Measurements from ENCODE around the gene LMO3. TPM values are rescaled to one million over a fixed set of nuclear protein-coding genes. Genes with fewer than 3 reads are reported as not detected.
A peak's percentile ranks its signal among the peaks of the same experiment; 100 is the strongest.

The LMO3 gene
- total RNA-seq, 2 donors from 2014 or later = 45.4 to 49.5 TPM

DNA sequence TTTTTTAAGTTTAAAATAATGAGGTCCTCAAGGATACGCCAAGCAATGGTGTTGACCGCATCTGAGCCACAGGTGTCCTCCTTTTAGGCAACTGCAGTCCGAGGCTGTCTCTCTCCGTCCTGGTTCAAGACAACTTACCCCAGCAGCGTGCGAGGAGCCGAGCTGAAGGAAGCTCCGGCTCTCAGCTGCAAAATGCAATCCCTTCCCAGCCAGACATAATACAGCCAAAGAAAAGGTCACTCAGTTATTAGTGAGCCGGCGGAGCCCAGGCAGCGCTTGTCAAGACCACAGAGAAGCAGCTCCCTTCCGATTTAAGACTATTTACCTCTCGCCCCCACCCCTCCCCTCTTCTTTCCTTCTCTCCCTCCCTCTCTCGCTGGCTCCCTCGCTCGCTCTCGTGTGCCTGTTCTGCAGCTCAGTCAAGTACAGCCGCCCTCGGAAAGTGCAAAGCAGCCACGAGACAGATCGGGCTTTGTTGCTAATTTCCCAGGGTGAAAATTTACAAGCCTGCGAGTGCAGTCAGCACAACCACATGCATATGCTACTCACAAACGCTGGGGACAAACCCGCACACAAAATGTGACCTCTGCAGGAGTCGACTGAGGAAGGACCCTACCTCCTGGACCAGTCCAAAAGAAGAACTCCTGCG, 363 bp upstream of the LMO3 start:
- Histone ChIP-seq H3K4me1 (ENCODE audit: control insufficient read depth in 1 of 2, low read depth in 2 of 2) (peaks cover 0 to 35% of the 10 kb centered on the region in 2 donors), H3K27ac (peak overlapping the region; percentile 85 to 88), H3K27me3 (replicated peaks; ENCODE audit: insufficient read depth) (no peaks in the 10 kb centered on the region), H3K36me3 (no peaks in the 10 kb centered on the region), H3K9me3 (no peaks in the 10 kb centered on the region), H3K4me3 (peak overlapping the region; percentile 79)
- TF ChIP-seq, protein P1, sequence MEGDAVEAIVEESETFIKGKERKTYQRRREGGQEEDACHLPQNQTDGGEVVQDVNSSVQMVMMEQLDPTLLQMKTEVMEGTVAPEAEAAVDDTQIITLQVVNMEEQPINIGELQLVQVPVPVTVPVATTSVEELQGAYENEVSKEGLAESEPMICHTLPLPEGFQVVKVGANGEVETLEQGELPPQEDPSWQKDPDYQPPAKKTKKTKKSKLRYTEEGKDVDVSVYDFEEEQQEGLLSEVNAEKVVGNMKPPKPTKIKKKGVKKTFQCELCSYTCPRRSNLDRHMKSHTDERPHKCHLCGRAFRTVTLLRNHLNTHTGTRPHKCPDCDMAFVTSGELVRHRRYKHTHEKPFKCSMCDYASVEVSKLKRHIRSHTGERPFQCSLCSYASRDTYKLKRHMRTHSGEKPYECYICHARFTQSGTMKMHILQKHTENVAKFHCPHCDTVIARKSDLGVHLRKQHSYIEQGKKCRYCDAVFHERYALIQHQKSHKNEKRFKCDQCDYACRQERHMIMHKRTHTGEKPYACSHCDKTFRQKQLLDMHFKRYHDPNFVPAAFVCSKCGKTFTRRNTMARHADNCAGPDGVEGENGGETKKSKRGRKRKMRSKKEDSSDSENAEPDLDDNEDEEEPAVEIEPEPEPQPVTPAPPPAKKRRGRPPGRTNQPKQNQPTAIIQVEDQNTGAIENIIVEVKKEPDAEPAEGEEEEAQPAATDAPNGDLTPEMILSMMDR (IDR thresholded peaks at IDR 0.05) = no peak
- DNase-seq (ENCODE audit: low spot score) (no peak), ATAC-seq (ENCODE audit: insufficient number of reproducible peaks, low FRiP score, low read depth) (peak; percentile 8)

DNA sequence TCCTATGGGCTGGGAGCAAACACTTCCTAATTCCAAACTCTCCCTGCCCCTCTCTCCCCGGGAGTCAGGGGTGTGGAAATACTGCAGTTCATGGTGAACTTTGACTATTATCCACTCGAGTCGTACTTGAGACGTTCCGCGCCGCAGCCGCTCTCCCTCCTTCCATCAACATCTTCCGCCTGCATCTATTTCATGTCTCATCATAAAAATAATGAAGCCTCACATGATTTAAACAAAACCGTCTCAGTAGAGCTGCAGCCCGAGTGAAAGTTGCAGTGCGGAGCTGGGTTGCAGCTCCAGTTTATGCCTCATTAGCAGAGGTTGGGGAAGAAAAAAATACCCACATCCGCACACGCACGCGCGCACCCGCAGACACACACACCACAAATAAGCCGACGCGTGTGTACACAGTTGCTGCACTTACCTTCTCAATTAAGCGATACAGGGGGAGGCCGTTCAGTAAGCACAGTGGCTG, 283 bp downstream of the LMO3 start:
- TF ChIP-seq, protein P1 (IDR thresholded peaks at IDR 0.05) = no peak
- H3K27ac ChIP-seq = peak overlapping the region; percentile 85 to 88
- peak overlapping the region; percentile 79 for H3K4me3 ChIP-seq
- no peak for ATAC-seq (ENCODE audit: insufficient number of reproducible peaks, low FRiP score, low read depth)
- H3K27me3 ChIP-seq (replicated peaks; ENCODE audit: insufficient read depth) = no peaks in the 10 kb centered on the region
- no peaks in the 10 kb centered on the region for H3K36me3 ChIP-seq
- DNase-seq (ENCODE audit: low spot score) = no peak
- no peaks in the 10 kb centered on the region for H3K9me3 ChIP-seq
- H3K4me1 ChIP-seq (ENCODE audit: control insufficient read depth in 1 of 2, low read depth in 2 of 2) = peaks cover 3 to 31% of the 10 kb centered on the region in 2 donors

DNA sequence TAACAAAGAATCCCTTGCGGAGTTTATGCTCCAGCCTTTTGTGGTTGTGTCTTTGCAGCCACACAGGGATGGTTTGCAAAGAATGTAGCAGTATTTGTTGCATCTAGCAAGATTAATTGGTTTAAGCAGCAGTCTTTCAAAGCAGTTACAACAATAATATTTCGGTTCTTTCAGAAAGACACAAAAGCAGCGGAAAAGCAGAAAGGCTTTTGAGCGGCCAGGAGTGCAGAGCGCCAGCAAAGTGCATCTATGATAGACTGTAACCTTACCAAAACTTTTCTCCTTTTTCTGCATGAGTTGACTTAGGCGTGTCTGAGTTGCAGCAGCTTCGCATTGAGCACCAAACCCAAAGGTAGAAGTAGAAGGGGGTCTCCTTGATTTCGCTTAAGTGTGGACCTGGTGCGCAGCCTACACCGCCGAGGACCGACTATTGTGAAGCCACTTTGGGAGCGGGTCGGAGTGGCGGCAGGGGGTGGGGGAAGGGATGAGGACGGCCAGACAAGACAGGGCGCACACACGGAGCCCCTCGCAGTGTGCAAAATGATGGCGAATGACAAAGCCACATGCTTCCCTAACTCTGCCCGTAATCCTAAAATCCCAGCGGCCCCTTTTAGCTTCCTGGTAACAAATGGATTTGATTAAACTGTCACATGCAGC, 1.2 kb downstream of the LMO3 start:
- Histone ChIP-seq H3K4me3 (peak overlapping the region; percentile 79), H3K9me3 (no peaks in the 10 kb centered on the region), H3K36me3 (no peaks in the 10 kb centered on the region), H3K27ac (peak overlapping the region in 1 of 2 donors; percentile 88), H3K27me3 (replicated peaks; ENCODE audit: insufficient read depth) (no peaks in the 10 kb centered on the region), H3K4me1 (ENCODE audit: control insufficient read depth in 1 of 2, low read depth in 2 of 2) (peaks cover 3 to 23% of the 10 kb centered on the region in 2 donors)
- ATAC-seq (ENCODE audit: insufficient number of reproducible peaks, low FRiP score, low read depth) (no peak), DNase-seq (ENCODE audit: low spot score) (no peak)
- TF ChIP-seq, protein P1 (IDR thresholded peaks at IDR 0.05) = no peak

DNA sequence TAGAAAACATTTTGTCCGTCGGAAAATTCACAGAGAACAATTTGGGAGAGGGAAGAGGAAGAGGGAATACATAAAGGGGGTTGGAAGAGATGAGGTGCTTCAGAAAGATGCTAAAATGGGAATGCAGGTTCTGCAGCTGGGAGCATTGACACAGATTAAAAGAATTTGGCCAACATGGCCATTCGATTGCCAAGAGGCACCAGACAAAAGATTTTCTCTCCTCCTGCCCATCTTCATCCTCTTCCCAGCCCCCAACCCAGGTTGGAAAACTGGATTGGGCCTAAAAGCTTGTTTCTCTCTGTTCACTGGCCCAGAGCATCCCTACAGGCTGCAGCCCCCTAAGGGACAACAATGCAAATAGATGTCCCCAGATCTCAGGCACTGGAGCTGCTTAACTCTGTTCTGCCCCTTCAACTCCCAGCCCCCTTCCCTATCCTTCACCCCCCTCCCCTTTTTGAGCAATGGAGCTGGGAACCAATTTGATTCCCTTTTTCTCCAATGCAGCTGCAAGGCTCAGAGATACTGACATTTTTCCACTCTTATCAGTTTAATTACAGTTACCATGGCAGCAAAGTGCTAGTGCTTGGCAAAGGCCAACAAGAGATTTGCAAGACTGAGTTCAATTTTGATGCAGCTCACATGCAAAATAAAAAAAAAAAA, 1.9 kb downstream of the LMO3 start:
- no peak for DNase-seq (ENCODE audit: low spot score)
- no peak for ATAC-seq (ENCODE audit: insufficient number of reproducible peaks, low FRiP score, low read depth)
- Histone ChIP-seq H3K9me3 (no peaks in the 10 kb centered on the region), H3K27ac (peak overlapping the region in 1 of 2 donors; percentile 61), H3K36me3 (no peaks in the 10 kb centered on the region), H3K4me3 (peak overlapping the region; percentile 79), H3K4me1 (ENCODE audit: control insufficient read depth in 1 of 2, low read depth in 2 of 2) (peaks cover 6 to 23% of the 10 kb centered on the region in 2 donors), H3K27me3 (replicated peaks; ENCODE audit: insufficient read depth) (no peaks in the 10 kb centered on the region)
- TF ChIP-seq, protein P1 (IDR thresholded peaks at IDR 0.05) = no peak
